GM12864 (cell line): ENCODE measurements around the gene PDIA5.

Experiments
- DNase-seq: peaks from one replicate; pipeline ENCODE4 v3.0.0-alpha.2; 2011; ENCODE audit warnings: low read depth
- H3K4me3 ChIP-seq: 2 replicates; pipeline ENCODE4 v1.5.1; 2011; ENCODE audit warnings: mild to moderate bottlenecking, low read depth, low read length, control low read depth
- CTCF ChIP-seq: IDR thresholded peaks from 2 replicates; pipeline ENCODE4 v1.5.1; 2011; ENCODE audit warnings: low read depth, mild to moderate bottlenecking, moderate library complexity, low read length, control low read depth, inconsistent platforms; ENCODE audit errors: missing control alignments

PDIA5 gene

GRCh38 chr3:123066896-123067688 lies at the start of gene PDIA5:
Gene PDIA5 (plus strand): TSS chr3:123067025. CDS start chr3:123067165, 140 bp downstream.
- DNase-seq, result peak; percentile 53
- no peak for TF ChIP-seq CTCF
- H3K4me3 ChIP-seq, result peak within 1 kb of the TSS; percentile 96

GRCh38 chr3:123018683-123019082 lies 48.1 kb upstream of the PDIA5 start:
- DNase-seq, result no peak
- no peak for TF ChIP-seq CTCF
- H3K4me3 ChIP-seq, result no peak overlapping the region

- no peak for TF ChIP-seq CTCF
- no peak overlapping the region for H3K4me3 ChIP-seq
- no peak for DNase-seq
These were observed 47.7 kb upstream of the PDIA5 start for GRCh38 chr3:123019161-123019560.

- DNase-seq, result no peak
- no peak for TF ChIP-seq CTCF
These were observed 47.2 kb upstream of the PDIA5 start for GRCh38 chr3:123019591-123019990.

GRCh38 chr3:123020709-123021108 lies 46.1 kb upstream of the PDIA5 start:
- DNase-seq, result no peak
- TF ChIP-seq CTCF, result no peak
- H3K4me3 ChIP-seq, result no peak overlapping the region

More at GRCh38 chr3:123019591-123019990, 47.2 kb upstream of the PDIA5 start:
- H3K4me3 ChIP-seq, result no peak overlapping the region

GRCh38 chr3:123021388-123021787 lies 45.4 kb upstream of the PDIA5 start:
- TF ChIP-seq CTCF, result no peak
- H3K4me3 ChIP-seq, result no peak overlapping the region
- no peak for DNase-seq
